DOHH2 (cell line): Measurements from ENCODE around the gene UQCRH.

Experiments
- H3F3A ChIP-seq: fragments of 200-600 bp; sonication (generic), shearing (Covaris generic); 2 replicates; pipeline ENCODE4 v1.6.0; 2016; ENCODE audit warnings: antibody characterized with exemption, mild to moderate bottlenecking; ENCODE audit not compliant: control insufficient read depth, insufficient read depth
- H3K27ac ChIP-seq: fragments of 200-600 bp; sonication (generic); 2 replicates; pipeline ENCODE4 v1.5.1; 2014; ENCODE audit warnings: low read depth, mild to moderate bottlenecking, low read length, moderate library complexity
- H3K27me3 ChIP-seq: fragments of 200-600 bp; sonication (generic); 2 replicates; pipeline ENCODE4 v1.6.1; 2014; ENCODE audit warnings: mild to moderate bottlenecking, low read length, mixed read lengths; ENCODE audit not compliant: control insufficient read depth
- H3K36me3 ChIP-seq: fragments of 200-600 bp; sonication (generic); 2 replicates; pipeline ENCODE4 v1.6.1; 2014; ENCODE audit warnings: mild to moderate bottlenecking, low read length, moderate library complexity, mixed read lengths; ENCODE audit not compliant: control insufficient read depth
- H3K4me1 ChIP-seq: fragments of 200-600 bp; sonication (generic); 2 replicates; pipeline ENCODE4 v1.6.1; 2014; ENCODE audit warnings: mild to moderate bottlenecking, low read length, mixed read lengths; ENCODE audit not compliant: control insufficient read depth
- H3K4me2 ChIP-seq: fragments of 200-600 bp; sonication (generic); 2 replicates; pipeline ENCODE4 v1.6.0; 2014; ENCODE audit warnings: mild to moderate bottlenecking, low read length, moderate library complexity
- H3K4me3 ChIP-seq: fragments of 200-600 bp; sonication (generic); 2 replicates; pipeline ENCODE4 v1.5.1; 2014; ENCODE audit warnings: mild to moderate bottlenecking, low read length, mixed read lengths
- H3K79me2 ChIP-seq: fragments of 200-600 bp; sonication (generic); 2 replicates; pipeline ENCODE4 v1.6.1; 2014; ENCODE audit warnings: mild to moderate bottlenecking, low read length, mixed read lengths; ENCODE audit not compliant: control insufficient read depth
- H3K9me2 ChIP-seq: fragments of 200-600 bp; sonication (generic); replicated peaks from 2 replicates; pipeline ENCODE4 v1.6.1; 2014; ENCODE audit warnings: mild to moderate bottlenecking, low read length, mixed read lengths; ENCODE audit not compliant: control insufficient read depth
- H3K9me3 ChIP-seq: fragments of 200-600 bp; sonication (generic); 2 replicates; pipeline ENCODE4 v1.6.1; 2014; ENCODE audit warnings: antibody characterized with exemption, low read length, mixed read lengths; ENCODE audit not compliant: control insufficient read depth, insufficient read depth
- H4K20me1 ChIP-seq: fragments of 200-600 bp; sonication (generic); 2 replicates; pipeline ENCODE4 v1.6.0; 2014; ENCODE audit warnings: low read depth, mild to moderate bottlenecking, antibody characterized with exemption, low read length, moderate library complexity; ENCODE audit not compliant: control insufficient read depth, insufficient read depth
- CTCF ChIP-seq: fragments of 200-600 bp; sonication (generic); IDR thresholded peaks from one replicate; pipeline ENCODE4 v1.5.1; 2014; ENCODE audit warnings: antibody characterized with exemption, mild to moderate bottlenecking, low read depth, low read length; ENCODE audit not compliant: poor library complexity, severe bottlenecking
- EZH2phosphoT487 ChIP-seq: fragments of 200-600 bp; sonication (generic); IDR thresholded peaks from 2 replicates; pipeline ENCODE4 v1.6.1; 2017; ENCODE audit warnings: borderline replicate concordance, mild to moderate bottlenecking, antibody characterized with exemption, low read length, moderate library complexity, mixed read lengths

The UQCRH gene

GRCh38 chr1:46278807-46279206 is 24.7 kb upstream of the UQCRH start:
- Histone ChIP-seq H4K20me1 (no peaks in the 10 kb centered on the region), H3K9me2 (no peaks in the 10 kb centered on the region), H3K4me1 (no peaks in the 10 kb centered on the region), H3K4me3 (no peak overlapping the region), H3K9me3 (no peaks in the 10 kb centered on the region), H3K27me3 (no peaks in the 10 kb centered on the region), H3K4me2 (no peak overlapping the region), H3K79me2 (no peaks in the 10 kb centered on the region), H3K27ac (no peak overlapping the region), H3K36me3 (peaks cover 90% of the 10 kb centered on the region), H3F3A (peaks cover 3% of the 10 kb centered on the region; the same call in 1 of the 2 replicates)
- TF ChIP-seq CTCF (no peak), EZH2phosphoT487 (no peak)

GRCh38 chr1:46280092-46280491 is 23.4 kb upstream of the UQCRH start:
- Histone ChIP-seq H3K27me3 (no peaks in the 10 kb centered on the region), H3K36me3 (peaks cover 90% of the 10 kb centered on the region), H3K4me2 (no peak overlapping the region), H3F3A (peaks cover 9% of the 10 kb centered on the region), H3K27ac (no peak overlapping the region), H3K4me1 (peaks cover 10% of the 10 kb centered on the region), H3K79me2 (no peaks in the 10 kb centered on the region), H3K4me3 (no peak overlapping the region), H4K20me1 (no peaks in the 10 kb centered on the region), H3K9me2 (no peaks in the 10 kb centered on the region), H3K9me3 (no peaks in the 10 kb centered on the region)
- no peak for TF ChIP-seq CTCF
- no peak for TF ChIP-seq EZH2phosphoT487

- H3K27ac ChIP-seq = no peak overlapping the region
- no peak overlapping the region for H3K4me2 ChIP-seq
- TF ChIP-seq EZH2phosphoT487 = no peak
- no peaks in the 10 kb centered on the region for H3K79me2 ChIP-seq
- H3F3A ChIP-seq = peaks cover 9% of the 10 kb centered on the region
- no peak overlapping the region for H3K4me3 ChIP-seq
- no peaks in the 10 kb centered on the region for H3K9me2 ChIP-seq
- H4K20me1 ChIP-seq = no peaks in the 10 kb centered on the region
- H3K9me3 ChIP-seq = no peaks in the 10 kb centered on the region
- peaks cover 90% of the 10 kb centered on the region for H3K36me3 ChIP-seq
- H3K27me3 ChIP-seq = no peaks in the 10 kb centered on the region
- peaks cover 12% of the 10 kb centered on the region for H3K4me1 ChIP-seq
These were observed 22.5 kb upstream of the UQCRH start for GRCh38 chr1:46281021-46281420.

GRCh38 chr1:46284058-46284457 is 19.4 kb upstream of the UQCRH start:
- no peak for TF ChIP-seq CTCF
- Histone ChIP-seq H3K4me2 (no peak overlapping the region), H3K4me3 (no peak overlapping the region), H3K36me3 (peaks cover 83% of the 10 kb centered on the region), H3K27me3 (no peaks in the 10 kb centered on the region), H3K27ac (no peak overlapping the region), H3K9me2 (no peaks in the 10 kb centered on the region), H3K9me3 (no peaks in the 10 kb centered on the region), H4K20me1 (no peaks in the 10 kb centered on the region), H3K79me2 (no peaks in the 10 kb centered on the region), H3K4me1 (peaks cover 12% of the 10 kb centered on the region), H3F3A (peaks cover 9% of the 10 kb centered on the region)
